ENCODE data around the gene PCBP3. TPM values are rescaled to one million over a fixed set of nuclear protein-coding genes. Genes with fewer than 3 reads are reported as not detected.
"Not testable (repeated sequence)": the region's sequence is repeated elsewhere in the genome, so short reads cannot be mapped to it uniquely, and the experiment has no call there.

The PCBP3 gene
- total RNA-seq, 2 experiments from 2014 or later = 4.8 to 5.8 TPM

- no peak overlapping the region for H3K27ac Mint-ChIP-seq
- POLR2A ChIA-PET = no interaction called here
Measured at GRCh38 chr21:45642122-45642813, 1.3 kb upstream of the PCBP3 start.

GRCh38 chr21:45644041-45644906 is 749 bp downstream of the PCBP3 start:
- H3K27me3 Mint-ChIP-seq = peaks cover 10% of the 10 kb centered on the region
- peaks cover 3% of the 10 kb centered on the region for H3K9me3 Mint-ChIP-seq
- H3K4me1 Mint-ChIP-seq = peaks cover 30% of the 10 kb centered on the region
- peak overlapping the region; percentile 72 for H3K4me3 Mint-ChIP-seq
- CTCF ChIA-PET = no interaction called here
- DNase-seq = peak; percentile 32
- H3K27ac Mint-ChIP-seq = peak overlapping the region; percentile 74
- POLR2A ChIA-PET = no interaction called here
- peaks cover 6% of the 10 kb centered on the region for H3K36me3 Mint-ChIP-seq (ENCODE audit: low read depth)

More at GRCh38 chr21:45642122-45642813, 1.3 kb upstream of the PCBP3 start:
- Mint-ChIP-seq H3K4me1 (peaks cover 34% of the 10 kb centered on the region), H3K27me3 (peaks cover 13% of the 10 kb centered on the region), H3K9me3 (no peaks in the 10 kb centered on the region), H3K4me3 (no peak overlapping the region), H3K36me3 (ENCODE audit: low read depth) (peaks cover 2% of the 10 kb centered on the region)
- CTCF ChIA-PET = interaction anchor here (0.7 to 1.2 kb wide), 3 partner anchors 45 to 427 kb away, joined by 3 to 4 read pairs (median 3); no protein-coding TSS in a partner anchor
- DNase-seq = no peak

GRCh38 chr21:45651921-45652320 is 8.4 kb downstream of the PCBP3 start:
- Mint-ChIP-seq H3K4me1 (peaks cover 4% of the 10 kb centered on the region), H3K9me3 (peaks cover 6% of the 10 kb centered on the region), H3K27ac (no peak overlapping the region), H3K36me3 (ENCODE audit: low read depth) (peaks cover 14% of the 10 kb centered on the region), H3K27me3 (no peaks in the 10 kb centered on the region), H3K4me3 (no peak overlapping the region)
- POLR2A ChIA-PET = no interaction called here
- no peak for DNase-seq
- CTCF ChIA-PET = interaction anchor here (0.7 kb wide), 1 partner anchor 11 kb away, joined by 3 read pairs; no protein-coding TSS in a partner anchor

GRCh38 chr21:45655124-45655523 is 11.6 kb downstream of the PCBP3 start:
- Mint-ChIP-seq H3K27me3 (no peaks in the 10 kb centered on the region), H3K27ac (no peak overlapping the region)
- POLR2A ChIA-PET = no interaction called here

GRCh38 chr21:45656114-45656513 is 12.6 kb downstream of the PCBP3 start:
- DNase-seq; H3K27ac Mint-ChIP-seq; H3K4me3 Mint-ChIP-seq; H3K27me3 Mint-ChIP-seq; H3K36me3 Mint-ChIP-seq (ENCODE audit: low read depth); POLR2A ChIA-PET; CTCF ChIA-PET; H3K9me3 Mint-ChIP-seq: not testable (repeated sequence)
- H3K4me1 Mint-ChIP-seq = peaks cover 16% of the 10 kb centered on the region

More at GRCh38 chr21:45655124-45655523, 11.6 kb downstream of the PCBP3 start:
- Mint-ChIP-seq H3K4me1 (peaks cover 16% of the 10 kb centered on the region), H3K9me3 (peaks cover 3% of the 10 kb centered on the region), H3K36me3 (ENCODE audit: low read depth) (peaks cover 9% of the 10 kb centered on the region), H3K4me3 (no peak overlapping the region)
- CTCF ChIA-PET = no interaction called here
- no peak for DNase-seq

GRCh38 chr21:45661913-45662622 is 18.5 kb downstream of the PCBP3 start:
- H3K27me3 Mint-ChIP-seq; H3K27ac Mint-ChIP-seq; DNase-seq; H3K36me3 Mint-ChIP-seq (ENCODE audit: low read depth); CTCF ChIA-PET; POLR2A ChIA-PET; H3K4me3 Mint-ChIP-seq: not testable (repeated sequence)
- Mint-ChIP-seq H3K9me3 (peaks cover 28% of the 10 kb centered on the region), H3K4me1 (peaks cover 12% of the 10 kb centered on the region)

- DNase-seq, POLR2A ChIA-PET: not testable (repeated sequence)
Measured at GRCh38 chr21:45662623-45663245, 19.2 kb downstream of the PCBP3 start.

GRCh38 chr21:45669382-45669781 is 25.9 kb downstream of the PCBP3 start:
- H3K27me3 Mint-ChIP-seq = no peaks in the 10 kb centered on the region
- POLR2A ChIA-PET = no interaction called here
- no peak overlapping the region for H3K4me3 Mint-ChIP-seq
- peaks cover 17% of the 10 kb centered on the region for H3K36me3 Mint-ChIP-seq (ENCODE audit: low read depth)
- peaks cover 6% of the 10 kb centered on the region for H3K4me1 Mint-ChIP-seq
- CTCF ChIA-PET = interaction anchor here (1.1 kb wide), 1 partner anchor 9 kb away, joined by 3 read pairs; no protein-coding TSS in a partner anchor
- peaks cover 26% of the 10 kb centered on the region for H3K9me3 Mint-ChIP-seq
- no peak for DNase-seq
- H3K27ac Mint-ChIP-seq = no peak overlapping the region

More at GRCh38 chr21:45662623-45663245, 19.2 kb downstream of the PCBP3 start:
- Mint-ChIP-seq H3K4me1 (peaks cover 12% of the 10 kb centered on the region), H3K9me3 (peaks cover 34% of the 10 kb centered on the region)
- CTCF ChIA-PET; H3K27ac Mint-ChIP-seq; H3K27me3 Mint-ChIP-seq; H3K4me3 Mint-ChIP-seq; H3K36me3 Mint-ChIP-seq (ENCODE audit: low read depth): not testable (repeated sequence)

GRCh38 chr21:45670731-45671130 is 27.2 kb downstream of the PCBP3 start:
- Mint-ChIP-seq H3K36me3 (ENCODE audit: low read depth) (peaks cover 16% of the 10 kb centered on the region), H3K4me1 (peaks cover 6% of the 10 kb centered on the region), H3K27ac (no peak overlapping the region), H3K4me3 (no peak overlapping the region), H3K27me3 (no peaks in the 10 kb centered on the region), H3K9me3 (peaks cover 22% of the 10 kb centered on the region)
- no peak for DNase-seq
- ChIA-PET CTCF (no interaction called here), POLR2A (no interaction called here)

- H3K36me3 Mint-ChIP-seq (ENCODE audit: low read depth); H3K27me3 Mint-ChIP-seq; H3K4me3 Mint-ChIP-seq; H3K9me3 Mint-ChIP-seq; CTCF ChIA-PET; H3K4me1 Mint-ChIP-seq; H3K27ac Mint-ChIP-seq; POLR2A ChIA-PET; DNase-seq: not testable (repeated sequence)
Measured at GRCh38 chr21:45678790-45679189, 35.3 kb downstream of the PCBP3 start.

- no peaks in the 10 kb centered on the region for H3K27me3 Mint-ChIP-seq
- peaks cover 3% of the 10 kb centered on the region for H3K9me3 Mint-ChIP-seq
Measured at GRCh38 chr21:45680215-45680614, 36.7 kb downstream of the PCBP3 start.

GRCh38 chr21:45695086-45695485 is 51.6 kb downstream of the PCBP3 start:
- CTCF ChIA-PET = no interaction called here
- Mint-ChIP-seq H3K4me3 (no peak overlapping the region), H3K27me3 (no peaks in the 10 kb centered on the region), H3K9me3 (peaks cover 7% of the 10 kb centered on the region), H3K36me3 (ENCODE audit: low read depth) (peaks cover 13% of the 10 kb centered on the region), H3K4me1 (peaks cover 22% of the 10 kb centered on the region), H3K27ac (no peak overlapping the region)
- no peak for DNase-seq
- POLR2A ChIA-PET = no interaction called here

More at GRCh38 chr21:45680215-45680614, 36.7 kb downstream of the PCBP3 start:
- no peak for DNase-seq
- H3K4me1 Mint-ChIP-seq = peaks cover 2% of the 10 kb centered on the region
- ChIA-PET CTCF (no interaction called here), POLR2A (no interaction called here)
- H3K4me3 Mint-ChIP-seq = no peak overlapping the region
- H3K27ac Mint-ChIP-seq = no peak overlapping the region
- H3K36me3 Mint-ChIP-seq (ENCODE audit: low read depth) = peaks cover 3% of the 10 kb centered on the region
